GM18909 (cell line): ENCODE results near the gene FTO.

ENCODE experiments used
- ATAC-seq: cut with Tn5 transposase; IDR thresholded peaks from one replicate; pipeline ENCODE4 v1.9.1; 2021; ENCODE audit warnings: mild to moderate bottlenecking; ENCODE audit not compliant: unreplicated experiment, poor library complexity

Gene FTO

GRCh38 chr16:54096607-54097006 is 392.7 kb downstream of the FTO start:
- ATAC-seq = no peak

- no peak for ATAC-seq
Measured at GRCh38 chr16:54097774-54098173, 393.8 kb downstream of the FTO start.

GRCh38 chr16:54098247-54098646 is 394.3 kb downstream of the FTO start:
- ATAC-seq = no peak

GRCh38 chr16:54099627-54100026 is 395.7 kb downstream of the FTO start:
- no peak for ATAC-seq

- ATAC-seq = no peak
Measured at GRCh38 chr16:54102888-54103866, 399.2 kb downstream of the FTO start.

- no peak for ATAC-seq
Measured at GRCh38 chr16:54106057-54106456, 402.1 kb downstream of the FTO start.

- no peak for ATAC-seq
Measured at GRCh38 chr16:54107583-54108202, 403.7 kb downstream of the FTO start.

DNA sequence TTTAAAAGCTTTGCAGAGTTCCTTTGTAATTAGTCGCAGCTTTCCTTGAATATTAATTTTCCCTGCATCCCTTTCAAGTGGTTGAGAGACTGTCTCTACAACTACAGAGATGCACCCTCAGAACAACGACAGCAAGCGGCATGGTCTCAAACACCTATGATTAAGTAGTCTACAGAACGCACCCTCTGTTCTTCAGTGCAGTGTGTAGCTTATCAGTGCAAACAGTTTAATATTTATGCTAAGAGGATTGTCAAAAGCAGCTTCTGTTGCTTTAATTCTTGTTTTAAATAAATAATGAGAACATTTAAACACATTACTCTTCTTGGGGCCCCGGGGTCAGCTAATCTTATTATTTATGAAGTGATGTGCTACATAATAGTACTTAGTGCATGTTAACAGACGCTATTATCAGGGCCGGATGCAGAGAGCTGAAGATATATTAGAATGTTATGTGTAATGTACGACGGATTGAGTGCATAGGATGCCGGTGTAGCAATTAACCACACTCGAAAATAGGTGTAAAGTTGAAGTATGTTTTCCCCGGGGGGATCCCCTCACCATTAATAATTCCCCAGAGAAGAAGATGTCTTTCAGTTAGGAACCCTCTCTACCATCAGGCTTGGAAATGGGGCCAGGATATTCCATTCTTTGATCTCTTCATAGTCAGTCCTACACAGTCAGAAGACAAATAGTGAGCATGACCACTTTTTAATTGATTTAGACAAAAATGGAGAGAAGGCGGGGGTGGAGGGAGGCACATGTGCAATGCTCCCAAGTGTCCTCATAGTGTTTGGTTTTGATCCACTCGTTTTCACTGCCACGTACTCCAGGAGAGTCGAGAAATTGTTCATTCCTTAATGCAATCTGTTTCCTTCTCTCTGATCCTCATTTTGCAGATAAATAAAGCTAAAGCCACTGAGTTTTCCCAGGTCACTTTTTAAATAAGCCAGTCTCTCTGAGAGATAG is 406.3 kb downstream of the FTO start:
- ATAC-seq = no peak

DNA sequence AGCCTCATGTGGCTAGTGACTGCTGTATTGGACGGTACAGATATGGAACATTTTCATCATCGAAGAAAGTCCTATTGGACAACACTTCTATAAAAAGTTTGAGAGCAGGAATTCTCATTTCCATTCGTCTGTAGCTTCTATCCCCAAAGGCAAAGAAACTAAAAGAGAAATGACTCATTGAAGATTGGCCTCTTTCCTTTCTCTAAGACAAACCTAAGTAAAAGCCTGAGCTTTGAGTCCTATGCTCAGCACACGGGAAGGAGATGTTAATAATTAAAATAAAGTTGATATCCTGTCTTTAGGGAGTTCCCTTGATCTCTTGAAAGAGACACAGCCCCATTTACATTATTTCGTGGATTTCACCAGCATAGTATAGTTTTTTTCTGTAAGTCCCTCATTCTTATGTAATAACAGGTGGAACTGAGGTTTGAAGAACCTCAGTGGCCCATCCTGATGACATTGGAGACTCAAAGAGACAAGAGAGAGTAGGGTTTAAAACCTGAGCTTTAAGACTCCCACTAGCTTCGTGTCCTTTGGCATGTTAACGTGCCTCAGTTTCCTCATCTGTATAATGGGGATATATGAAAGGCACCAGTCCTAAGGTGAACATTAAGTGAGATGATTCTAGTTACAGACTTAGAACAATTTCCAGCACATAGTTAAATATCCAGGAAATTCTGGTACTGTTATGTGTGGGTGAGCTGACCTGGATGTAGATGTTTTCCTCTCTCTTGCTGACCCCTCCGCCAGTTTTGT is 408.7 kb downstream of the FTO start:
- ATAC-seq = no peak

- ATAC-seq = no peak
Measured at GRCh38 chr16:54115558-54115957, 411.6 kb downstream of the FTO start.

DNA sequence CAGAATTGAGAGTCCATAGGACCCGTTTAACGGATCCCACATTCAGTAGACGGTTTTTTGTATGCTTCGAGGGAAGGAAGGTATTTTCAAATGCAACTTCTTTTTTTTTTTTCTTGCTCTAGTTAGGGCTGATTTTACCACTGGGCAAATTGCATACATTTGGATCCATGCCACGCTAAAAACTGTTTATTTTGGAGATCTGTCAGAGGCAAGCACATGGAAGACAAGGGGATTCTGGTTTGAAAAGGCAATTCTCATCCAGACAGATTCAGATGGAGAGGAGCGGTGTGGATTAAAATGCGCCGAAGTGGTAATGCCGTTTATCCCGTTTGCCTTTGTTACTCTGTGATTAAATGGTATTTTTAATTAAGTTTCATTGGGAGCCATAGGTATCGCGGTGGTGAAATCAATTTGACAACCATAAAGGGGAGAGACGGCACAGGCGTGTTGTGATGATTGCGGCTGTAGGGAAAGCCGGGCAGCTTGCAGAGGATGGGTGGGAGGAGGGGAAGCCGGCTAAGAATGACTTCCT is 412.2 kb downstream of the FTO start:
- no peak for ATAC-seq

DNA sequence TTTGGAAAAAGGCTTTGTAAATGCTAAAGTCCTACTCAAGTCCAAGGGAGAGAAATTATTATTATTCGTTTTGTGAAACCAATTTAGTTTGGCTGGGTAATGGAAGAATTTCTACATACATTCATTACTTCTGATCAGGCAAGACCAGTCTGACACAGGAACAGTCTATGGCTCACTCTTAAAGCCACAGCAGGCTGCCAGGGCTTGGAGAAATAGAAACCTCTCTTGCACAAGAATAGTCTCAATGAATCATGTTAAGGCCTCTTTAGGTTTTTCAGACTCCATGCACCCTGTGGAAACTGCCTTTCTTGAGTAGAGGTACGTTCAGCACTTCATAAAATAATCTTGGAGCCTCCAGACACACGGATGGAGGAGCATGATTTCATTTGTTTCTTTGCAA is 414.9 kb downstream of the FTO start:
- ATAC-seq = no peak

DNA sequence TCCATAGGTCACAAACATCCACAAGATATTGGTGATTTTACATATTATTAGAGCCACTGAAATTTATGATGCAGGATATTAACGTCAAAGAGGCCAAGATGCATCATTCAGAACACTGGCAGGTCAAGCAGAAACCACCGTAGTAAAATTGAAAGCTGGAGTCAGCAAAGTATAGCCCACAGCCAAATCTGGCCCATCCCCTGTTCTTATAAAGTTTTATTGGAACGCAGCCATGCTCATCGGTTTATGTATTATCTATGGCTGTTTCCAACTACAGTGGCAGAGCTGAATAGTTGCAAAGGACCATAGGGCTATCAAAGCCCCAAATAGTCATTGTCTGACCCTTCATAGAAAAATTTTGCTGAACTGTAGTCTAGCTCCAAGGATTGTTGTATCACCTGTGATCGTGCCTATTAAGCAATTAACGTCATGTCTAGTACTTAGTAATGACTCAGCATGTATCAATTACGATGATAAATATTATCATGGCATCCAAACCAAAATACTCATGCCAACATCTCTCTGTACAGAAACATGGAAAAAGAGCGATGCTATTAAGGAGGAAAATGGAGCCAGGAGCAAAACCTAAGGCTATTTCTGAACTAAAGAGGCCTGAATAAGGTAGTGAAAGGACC is 417.0 kb downstream of the FTO start:
- no peak for ATAC-seq

- ATAC-seq = no peak
Measured at GRCh38 chr16:54121539-54122295, 417.8 kb downstream of the FTO start.

DNA sequence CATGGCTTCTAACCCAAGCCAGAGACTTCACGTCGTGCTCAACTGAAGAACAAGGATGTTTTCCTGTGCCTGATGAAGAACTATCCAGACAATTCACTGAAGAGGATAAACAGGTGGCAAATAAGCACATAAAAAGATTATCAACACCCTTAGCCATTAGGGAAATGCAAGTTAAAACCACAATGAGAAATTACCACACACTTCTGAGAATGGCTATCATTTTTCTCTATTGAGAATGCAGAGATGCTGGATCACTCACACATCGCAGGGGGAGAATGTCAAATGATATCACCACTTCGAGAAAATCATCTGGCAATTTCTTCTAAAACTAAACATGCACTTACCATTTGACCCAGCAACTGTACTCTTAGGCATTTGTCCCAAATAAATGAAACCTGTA is 419.8 kb downstream of the FTO start:
- no peak for ATAC-seq

GRCh38 chr16:54125751-54126655 is 422.0 kb downstream of the FTO start:
- no peak for ATAC-seq

- ATAC-seq = no peak
Measured at GRCh38 chr16:54126907-54127306, 423.0 kb downstream of the FTO start.
